NCI-H345 (cell line): ENCODE data around the gene PTCD3.

Experiments used
- DNase-seq: peaks from one replicate; lab custom pipeline; 2025; lab: John Stamatoyannopoulos, UW

The PTCD3 gene

GRCh38 chr2:86143926-86144685 lies 38.1 kb downstream of the PTCD3 start:
- DNase-seq = no peak

- DNase-seq = no peak
These were observed 41.8 kb downstream of the PTCD3 start for GRCh38 chr2:86147793-86148192.

GRCh38 chr2:86150502-86150901 lies 44.5 kb downstream of the PTCD3 start:
- DNase-seq = no peak

GRCh38 chr2:86157009-86157556 lies 51.0 kb downstream of the PTCD3 start:
- DNase-seq = no peak

GRCh38 chr2:86158286-86158685 lies 52.3 kb downstream of the PTCD3 start:
- DNase-seq = no peak

GRCh38 chr2:86160156-86160952 lies 54.3 kb downstream of the PTCD3 start:
- DNase-seq = no peak

- DNase-seq = no peak
These were observed 64.4 kb downstream of the PTCD3 start for GRCh38 chr2:86170449-86170848.

- DNase-seq = no peak
These were observed 65.3 kb downstream of the PTCD3 start for GRCh38 chr2:86171295-86171694.

GRCh38 chr2:86172610-86173009 lies 66.6 kb downstream of the PTCD3 start:
- no peak for DNase-seq

GRCh38 chr2:86174445-86174844 lies 68.4 kb downstream of the PTCD3 start:
- DNase-seq = no peak

GRCh38 chr2:86175828-86176227 lies 69.8 kb downstream of the PTCD3 start:
- no peak for DNase-seq

- DNase-seq = no peak
These were observed 70.6 kb downstream of the PTCD3 start for GRCh38 chr2:86176597-86176996.

GRCh38 chr2:86185517-86186212 lies 79.6 kb downstream of the PTCD3 start:
- DNase-seq = no peak

GRCh38 chr2:86186431-86186830 lies 80.4 kb downstream of the PTCD3 start:
- DNase-seq = no peak

- DNase-seq = no peak
These were observed 83.9 kb downstream of the PTCD3 start for GRCh38 chr2:86189782-86190416.
